Rectal smooth muscle tissue (tissue), 1 donor: Measurements from ENCODE around the gene CA5A.
"Not testable (repeated sequence)": the region's sequence is repeated elsewhere in the genome, so short reads cannot be mapped to it uniquely, and the experiment has no call there.

Source experiments
- H3K27ac ChIP-seq: one replicate; pipeline ENCODE4 v1.7.0; 2013; ENCODE audit warnings: low read depth, low read length, inconsistent platforms
- H3K27me3 ChIP-seq: one replicate; pipeline ENCODE4 v1.7.0; 2013; ENCODE audit warnings: low read length; ENCODE audit not compliant: control insufficient read depth, insufficient read depth
- H3K36me3 ChIP-seq: one replicate; pipeline ENCODE4 v1.7.0; 2013; ENCODE audit warnings: low read length; ENCODE audit not compliant: control insufficient read depth, insufficient read depth
- H3K4me1 ChIP-seq: one replicate; pipeline ENCODE4 v1.7.0; 2013; ENCODE audit warnings: low read length; ENCODE audit not compliant: control insufficient read depth, insufficient read depth
- H3K4me3 ChIP-seq: one replicate; pipeline ENCODE4 v1.7.0; 2013; ENCODE audit warnings: low read length
- H3K9ac ChIP-seq: one replicate; pipeline ENCODE4 v1.7.0; 2013; ENCODE audit warnings: low read length

CA5A gene

DNA sequence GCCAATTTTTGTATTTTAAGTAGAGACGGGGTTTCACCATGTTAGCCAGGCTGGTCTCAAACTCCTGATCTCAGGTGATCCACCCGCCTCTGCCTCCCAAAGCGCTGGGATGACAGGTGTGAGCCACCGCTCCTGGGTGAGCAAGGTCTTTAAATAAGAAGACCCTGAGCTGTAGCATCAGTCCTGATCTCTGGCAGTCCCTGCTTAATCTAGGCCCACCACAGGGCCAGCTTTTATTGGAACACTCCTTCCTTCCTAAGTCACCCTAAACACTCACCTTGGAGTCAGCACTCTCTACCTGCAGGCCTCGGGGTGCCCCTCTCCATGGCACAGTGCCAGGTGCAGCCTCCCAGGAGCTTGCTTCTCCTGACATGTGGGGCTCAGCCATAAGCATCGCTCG, 30.8 kb downstream of the CA5A start:
- not testable (repeated sequence) for H3K27me3 ChIP-seq, H3K9ac ChIP-seq, H3K4me3 ChIP-seq, H3K4me1 ChIP-seq, H3K36me3 ChIP-seq, H3K27ac ChIP-seq

DNA sequence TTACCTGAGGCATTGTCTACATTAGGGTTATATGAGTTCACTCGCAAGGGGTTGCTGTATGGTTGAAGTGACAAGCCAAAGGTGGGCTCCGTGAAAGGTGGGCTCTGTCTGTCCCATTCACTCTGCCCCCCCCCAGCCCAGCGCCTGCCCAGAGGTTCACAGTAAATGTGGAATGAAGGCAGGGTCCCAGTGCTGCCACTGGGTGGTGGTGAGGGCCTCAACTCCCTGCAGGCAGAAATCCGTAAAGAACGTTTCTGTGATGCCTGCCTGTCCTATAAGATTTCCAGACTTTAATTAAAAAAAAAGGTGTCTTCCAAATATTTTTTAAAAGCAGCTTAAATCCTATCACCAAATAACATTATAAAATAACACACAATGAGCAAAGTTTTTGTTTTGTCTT, 31.4 kb downstream of the CA5A start:
- not testable (repeated sequence) for H3K27ac ChIP-seq, H3K27me3 ChIP-seq, H3K36me3 ChIP-seq, H3K9ac ChIP-seq, H3K4me3 ChIP-seq, H3K4me1 ChIP-seq

DNA sequence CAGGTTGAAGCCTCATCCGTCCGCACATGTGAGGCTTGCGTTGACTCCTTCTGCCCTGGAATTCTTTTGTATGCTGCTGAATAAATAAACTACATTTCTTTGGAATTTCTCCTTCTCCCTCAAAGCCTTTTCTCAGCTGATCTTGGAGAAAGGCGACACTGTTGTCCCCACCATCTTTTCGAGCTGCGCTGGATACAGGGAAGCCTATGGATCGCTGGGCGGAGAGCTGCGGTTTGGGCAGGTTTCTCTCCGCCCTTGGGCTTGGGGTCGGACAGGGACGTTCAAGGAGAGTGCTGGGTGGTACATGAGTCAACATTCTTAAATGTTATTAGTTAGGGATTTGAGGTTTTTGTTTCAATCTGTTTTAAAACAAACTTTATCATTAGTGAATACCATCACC, 35.8 kb downstream of the CA5A start:
- not testable (repeated sequence) for H3K4me3 ChIP-seq, H3K27ac ChIP-seq, H3K4me1 ChIP-seq, H3K36me3 ChIP-seq, H3K27me3 ChIP-seq, H3K9ac ChIP-seq

DNA sequence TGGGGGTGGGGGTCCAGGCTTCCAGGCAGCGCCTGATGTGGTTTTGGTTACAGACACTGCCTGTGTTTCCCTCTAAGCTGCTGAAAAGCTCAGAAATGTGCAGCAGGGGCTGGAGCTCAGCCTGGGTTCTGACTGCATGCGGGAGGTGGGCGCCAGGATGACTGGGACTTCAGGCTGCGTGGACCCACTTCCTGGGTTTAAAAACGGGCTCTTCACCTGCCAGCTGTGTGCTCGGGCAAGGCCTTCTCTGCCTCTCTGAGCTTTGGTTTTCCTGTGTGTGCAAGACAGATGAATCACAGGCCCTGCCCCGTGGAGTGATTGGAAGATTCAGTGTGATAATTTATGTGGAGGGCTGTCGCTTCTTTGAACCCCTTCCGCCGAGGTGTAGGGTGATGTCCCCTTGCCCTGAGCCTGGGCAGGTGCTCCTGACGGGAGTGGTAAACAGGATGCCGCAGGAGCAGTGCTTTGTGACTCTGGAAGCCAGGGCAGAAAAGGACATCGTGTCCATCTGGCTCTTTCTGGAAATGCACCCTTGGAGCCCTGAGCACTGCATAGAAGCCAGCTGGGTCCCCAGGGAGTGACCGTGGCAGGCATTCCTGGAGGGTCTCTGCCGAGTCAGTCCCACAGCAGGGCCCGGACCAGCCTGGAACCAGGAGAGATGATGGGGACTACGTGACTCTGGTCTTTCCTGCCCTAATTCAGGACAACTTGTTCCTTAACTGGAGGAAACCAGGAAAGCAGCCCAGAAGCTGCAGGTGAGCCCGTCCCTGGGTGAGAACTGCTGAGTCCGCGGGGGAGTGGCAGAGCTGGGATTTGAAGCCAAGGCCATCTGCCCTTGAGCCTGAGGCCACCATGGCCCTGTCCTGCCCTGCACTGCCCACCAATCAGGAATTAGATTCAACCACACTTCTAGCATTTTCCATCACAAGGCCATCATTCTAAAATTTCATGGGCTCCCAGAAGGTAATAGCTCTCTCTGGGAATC, 38.5 kb downstream of the CA5A start:
- H3K27me3 ChIP-seq: no peaks in the 10 kb centered on the region
- H3K36me3 ChIP-seq: no peaks in the 10 kb centered on the region
- H3K4me3 ChIP-seq: no peak overlapping the region
- H3K9ac ChIP-seq: no peak overlapping the region
- H3K4me1 ChIP-seq: no peaks in the 10 kb centered on the region
- H3K27ac ChIP-seq: no peak overlapping the region

DNA sequence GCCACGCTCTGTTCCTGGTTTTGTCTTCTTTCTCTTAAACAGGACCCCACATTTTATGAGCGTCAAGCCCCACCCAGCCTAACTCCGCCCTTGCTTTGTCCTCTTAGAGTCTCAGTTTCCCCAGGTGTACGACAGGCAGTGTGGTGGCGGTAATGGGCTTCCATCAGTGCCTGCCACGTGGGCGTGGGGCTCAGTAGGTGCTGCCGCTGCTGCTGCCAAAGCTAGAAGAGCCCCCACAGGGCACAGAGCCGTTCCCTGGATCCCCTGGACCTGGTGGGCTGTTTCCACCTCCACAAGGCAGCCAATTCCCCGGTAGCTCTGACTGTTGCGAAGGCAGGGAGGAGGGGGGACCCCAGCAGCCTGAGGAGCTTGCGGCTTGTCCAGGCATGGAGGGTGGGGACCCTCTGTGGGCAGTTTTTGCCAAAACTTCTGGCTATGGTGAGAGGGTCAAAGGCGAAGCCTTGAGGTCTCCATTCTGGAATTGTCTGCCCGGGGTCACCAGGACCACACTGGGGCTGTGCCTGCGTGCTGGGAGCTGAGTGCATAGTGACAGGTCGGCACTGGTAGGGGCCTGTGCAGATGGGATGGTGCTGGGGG, 39.3 kb downstream of the CA5A start:
- H3K36me3 ChIP-seq, H3K27ac ChIP-seq, H3K4me1 ChIP-seq, H3K27me3 ChIP-seq, H3K9ac ChIP-seq, H3K4me3 ChIP-seq: not testable (repeated sequence)

DNA sequence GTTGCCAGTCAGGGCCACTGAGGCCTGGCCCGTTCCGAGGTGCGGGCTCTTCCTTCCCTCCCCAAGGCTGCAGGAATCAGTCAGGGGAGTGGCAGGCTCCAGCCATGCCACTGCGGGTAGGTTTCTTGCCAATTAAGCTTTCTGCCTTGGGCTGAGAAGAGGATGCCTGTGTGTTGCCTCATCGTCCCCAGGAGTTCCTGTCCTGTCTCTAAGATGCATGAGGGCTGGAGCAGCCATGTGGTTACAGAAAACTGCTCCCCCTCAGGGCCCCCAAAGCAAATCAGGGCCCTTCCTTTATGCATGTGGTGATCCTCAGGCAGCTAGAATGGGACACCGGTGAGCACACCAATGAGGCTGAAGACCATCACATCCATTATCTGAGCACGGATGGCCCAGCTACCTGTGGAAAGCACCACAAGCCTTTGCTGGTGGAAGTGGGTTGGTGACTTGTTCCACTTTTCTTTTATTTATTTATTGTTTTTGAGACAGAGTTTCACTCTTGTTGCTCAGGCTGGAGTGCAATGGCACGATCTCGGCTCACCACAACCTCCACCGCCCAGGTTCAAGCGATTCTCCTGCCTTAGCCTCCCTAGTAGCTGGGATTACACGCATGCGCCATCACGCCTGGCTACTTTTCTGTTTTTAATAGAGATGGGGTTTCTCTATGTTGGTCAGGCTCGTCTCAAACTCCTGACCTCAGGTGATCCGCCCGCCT, 40.0 kb downstream of the CA5A start:
- H3K36me3 ChIP-seq, H3K27me3 ChIP-seq, H3K4me1 ChIP-seq, H3K27ac ChIP-seq, H3K9ac ChIP-seq, H3K4me3 ChIP-seq: not testable (repeated sequence)

DNA sequence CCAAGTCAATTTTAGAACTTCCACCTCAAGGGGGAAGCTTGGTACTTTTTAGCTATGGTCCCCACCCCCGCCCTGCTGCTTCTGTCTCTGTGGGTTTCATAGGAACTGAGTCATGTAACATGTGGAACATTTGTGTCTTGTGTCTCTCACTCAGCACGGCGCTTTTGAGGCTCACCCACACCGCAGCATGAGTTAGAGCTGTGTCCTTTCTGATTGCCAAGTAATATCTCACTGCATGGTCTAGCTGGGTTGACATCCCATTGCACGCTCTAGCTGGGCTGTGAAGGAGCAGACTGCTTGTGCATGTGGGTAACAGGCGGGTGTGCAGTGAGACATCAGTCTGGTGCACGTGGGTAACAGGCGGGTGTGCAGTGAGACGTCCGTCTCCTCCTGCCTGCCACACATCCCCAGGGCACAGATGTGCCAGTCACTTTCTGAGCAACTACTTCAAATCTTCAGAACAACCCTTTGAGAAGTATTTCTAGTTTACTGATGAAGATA, 40.6 kb downstream of the CA5A start:
- Histone ChIP-seq H3K4me1 (no peaks in the 10 kb centered on the region), H3K9ac (no peak overlapping the region), H3K27me3 (no peaks in the 10 kb centered on the region), H3K4me3 (no peak overlapping the region), H3K36me3 (no peaks in the 10 kb centered on the region), H3K27ac (no peak overlapping the region)

DNA sequence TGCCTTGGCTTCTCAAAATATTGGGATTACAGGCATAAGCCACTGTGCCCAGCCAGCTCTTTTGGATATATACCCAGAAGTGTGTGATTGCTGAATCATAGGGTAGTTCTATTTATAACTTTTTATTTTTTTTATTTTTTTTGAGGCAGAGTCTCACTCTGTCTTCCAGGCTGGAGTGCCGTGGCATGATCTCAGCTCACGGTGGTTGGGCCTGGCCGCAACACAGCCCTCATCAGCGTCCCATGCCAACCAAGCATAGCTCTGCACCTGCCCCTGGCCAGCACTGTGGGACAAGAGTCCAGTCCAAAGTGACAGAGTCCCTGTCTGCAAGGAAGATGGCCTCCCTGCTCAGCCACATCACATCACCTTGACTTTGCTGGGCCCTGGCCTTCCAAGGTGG, 42.3 kb downstream of the CA5A start:
- not testable (repeated sequence) for H3K27ac ChIP-seq, H3K9ac ChIP-seq, H3K36me3 ChIP-seq, H3K27me3 ChIP-seq, H3K4me3 ChIP-seq, H3K4me1 ChIP-seq

DNA sequence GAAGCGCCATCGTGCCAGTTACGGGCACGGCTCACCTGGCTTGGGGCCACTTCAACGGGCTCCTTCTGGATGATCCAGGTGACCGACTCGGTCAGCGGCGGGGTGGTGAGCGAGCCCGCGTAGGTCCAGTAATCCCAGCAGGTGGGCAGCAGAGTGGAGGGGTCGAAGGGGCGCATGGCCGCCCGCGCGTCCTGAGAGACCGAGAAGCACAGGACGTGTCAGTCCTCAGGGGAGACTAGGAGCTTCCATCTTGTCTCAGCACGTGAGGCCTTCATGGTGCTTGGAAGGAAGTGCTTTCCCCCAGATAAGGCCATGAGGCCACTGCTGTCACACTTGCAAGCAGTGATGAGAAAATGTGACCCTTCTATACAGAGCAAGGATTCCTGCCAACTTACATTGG, 44.6 kb downstream of the CA5A start:
- Histone ChIP-seq H3K9ac (no peak overlapping the region), H3K27me3 (no peaks in the 10 kb centered on the region), H3K4me1 (no peaks in the 10 kb centered on the region), H3K4me3 (no peak overlapping the region), H3K27ac (no peak overlapping the region), H3K36me3 (no peaks in the 10 kb centered on the region)

DNA sequence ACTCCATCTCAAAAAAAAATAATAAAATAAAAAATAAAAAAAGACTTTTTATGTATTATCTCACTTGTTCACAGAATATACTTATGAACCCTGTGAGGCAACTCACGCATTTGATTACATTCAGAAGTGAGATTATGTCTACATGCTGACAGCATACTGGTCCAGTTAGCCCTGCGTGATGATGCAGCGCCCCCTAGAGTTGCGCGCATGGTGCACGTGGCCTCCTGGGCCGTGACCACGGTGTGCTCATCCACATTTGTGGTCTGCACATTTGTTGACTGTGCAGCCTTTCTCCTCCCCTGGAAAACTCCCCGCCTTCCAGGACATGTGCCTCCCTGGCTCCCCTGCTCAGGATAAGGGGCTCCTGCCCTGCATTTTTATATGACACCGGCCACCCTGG, 46.6 kb downstream of the CA5A start:
- not testable (repeated sequence) for H3K4me1 ChIP-seq, H3K27me3 ChIP-seq, H3K36me3 ChIP-seq, H3K9ac ChIP-seq, H3K27ac ChIP-seq, H3K4me3 ChIP-seq

DNA sequence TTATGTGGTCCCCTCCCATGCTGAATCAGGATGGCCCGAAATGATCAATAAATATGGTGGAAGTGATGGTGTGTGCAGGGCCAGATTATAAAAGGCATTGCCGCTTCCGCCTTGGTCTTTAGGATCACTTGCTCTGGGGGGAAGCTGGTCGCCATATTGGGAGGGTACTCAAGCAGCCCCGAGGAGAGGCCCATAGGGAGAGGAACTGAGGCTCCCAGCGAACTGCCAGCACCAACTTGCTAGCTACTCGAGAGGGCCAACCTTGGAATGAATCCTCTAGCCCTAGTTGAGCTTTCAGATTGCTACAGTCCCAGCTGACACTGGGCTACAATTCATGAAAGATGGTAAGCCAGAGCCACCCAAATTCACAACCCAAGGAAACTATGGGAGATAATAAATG, 48.0 kb downstream of the CA5A start:
- not testable (repeated sequence) for H3K27me3 ChIP-seq, H3K36me3 ChIP-seq, H3K9ac ChIP-seq, H3K4me1 ChIP-seq, H3K4me3 ChIP-seq, H3K27ac ChIP-seq

DNA sequence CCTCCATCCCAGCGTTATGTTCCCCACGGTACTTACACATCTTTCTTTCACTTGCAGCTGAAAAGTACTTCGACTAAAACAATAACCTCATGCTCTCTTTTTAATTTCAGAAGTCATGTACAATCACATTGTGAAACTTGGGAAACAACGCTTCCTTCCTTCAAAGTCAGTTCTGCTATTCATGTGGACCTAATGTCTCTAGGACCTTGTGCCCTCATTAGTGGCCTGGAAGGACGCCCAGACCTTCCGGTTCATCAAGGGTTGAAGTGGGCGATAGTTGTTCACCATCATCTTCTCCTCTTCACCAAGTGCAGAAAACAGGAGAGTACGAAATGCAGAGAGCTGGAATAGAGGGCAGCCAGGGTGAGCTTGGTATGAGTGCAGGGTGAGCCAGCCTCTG, 48.4 kb downstream of the CA5A start:
- H3K27ac ChIP-seq, H3K9ac ChIP-seq, H3K4me1 ChIP-seq, H3K4me3 ChIP-seq, H3K27me3 ChIP-seq, H3K36me3 ChIP-seq: not testable (repeated sequence)
